ENCODE measurements around the gene SLC7A10. TPM values are rescaled to one million over a fixed set of nuclear protein-coding genes. Genes with fewer than 3 reads are reported as not detected.
"Not testable (repeated sequence)": the region's sequence is repeated elsewhere in the genome, so short reads cannot be mapped to it uniquely, and the experiment has no call there.

SLC7A10 gene
- total RNA-seq, 1 donor from 2014 or later: 9.0 TPM

- no peak for DNase-seq (ENCODE audit: low spot score)
- no peak for ATAC-seq
- intact Hi-C loops (cut with DNase I): no loop called here
These were observed 774 bp downstream of the SLC7A10 start for GRCh38 chr19:33224694-33225457.

- ATAC-seq; DNase-seq (ENCODE audit: low spot score); intact Hi-C loops (cut with DNase I): not testable (repeated sequence)
These were observed 3.4 kb downstream of the SLC7A10 start for GRCh38 chr19:33222255-33222654.

GRCh38 chr19:33221638-33222037 lies 4.0 kb downstream of the SLC7A10 start:
- no peak for DNase-seq (ENCODE audit: low spot score)
- intact Hi-C loops (cut with DNase I): no loop called here
- no peak for ATAC-seq

- ATAC-seq: no peak
- intact Hi-C loops (cut with DNase I): no loop called here
- DNase-seq (ENCODE audit: low spot score): no peak
These were observed 4.9 kb downstream of the SLC7A10 start for GRCh38 chr19:33220735-33221134.

- DNase-seq (ENCODE audit: low spot score) (no peak), ATAC-seq (no peak)
- intact Hi-C loops (cut with DNase I): no loop called here
These were observed 5.5 kb downstream of the SLC7A10 start for GRCh38 chr19:33220115-33220514.

GRCh38 chr19:33219261-33219815 lies 6.3 kb downstream of the SLC7A10 start:
- ATAC-seq (peak; percentile 90), DNase-seq (ENCODE audit: low spot score) (peak; percentile 75)
- intact Hi-C loops (cut with DNase I): no loop called here

GRCh38 chr19:33217881-33218280 lies 7.8 kb downstream of the SLC7A10 start:
- intact Hi-C loops (cut with DNase I): no loop called here
- no peak for ATAC-seq
- DNase-seq (ENCODE audit: low spot score): no peak

- no peak for DNase-seq (ENCODE audit: low spot score)
- no peak for ATAC-seq
- intact Hi-C loops (cut with DNase I): no loop called here
These were observed 9.3 kb downstream of the SLC7A10 start for GRCh38 chr19:33216198-33216830.

GRCh38 chr19:33215438-33216197 lies 10.0 kb downstream of the SLC7A10 start:
- DNase-seq (ENCODE audit: low spot score) (no peak), ATAC-seq (no peak)
- intact Hi-C loops (cut with DNase I): no loop called here

GRCh38 chr19:33214596-33214995 lies 11.1 kb downstream of the SLC7A10 start:
- intact Hi-C loops (cut with DNase I): no loop called here
- ATAC-seq (no peak), DNase-seq (ENCODE audit: low spot score) (no peak)

GRCh38 chr19:33212436-33213172 lies 13.0 kb downstream of the SLC7A10 start:
- intact Hi-C loops (cut with DNase I): no loop called here

GRCh38 chr19:33211794-33212435 lies 13.7 kb downstream of the SLC7A10 start:
- ATAC-seq (no peak), DNase-seq (ENCODE audit: low spot score) (no peak)

More at GRCh38 chr19:33212436-33213172, 13.0 kb downstream of the SLC7A10 start:
- ATAC-seq (no peak), DNase-seq (ENCODE audit: low spot score) (no peak)

GRCh38 chr19:33210266-33210940 lies 15.2 kb downstream of the SLC7A10 start:
- ATAC-seq: no peak
- intact Hi-C loops (cut with DNase I): no loop called here
- DNase-seq (ENCODE audit: low spot score): no peak

More at GRCh38 chr19:33211794-33212435, 13.7 kb downstream of the SLC7A10 start:
- intact Hi-C loops (cut with DNase I): no loop called here

GRCh38 chr19:33209850-33210230 lies 15.8 kb downstream of the SLC7A10 start:
- DNase-seq (ENCODE audit: low spot score); ATAC-seq: not testable (repeated sequence)
- intact Hi-C loops (cut with DNase I): loop anchor here (10.0 kb wide), 1 partner anchor 65 kb away; no protein-coding TSS in a partner anchor

GRCh38 chr19:33208904-33209849 lies 16.5 kb downstream of the SLC7A10 start:
- peak; percentile 79 for ATAC-seq

GRCh38 chr19:33208371-33208895 lies 17.2 kb downstream of the SLC7A10 start:
- peak; percentile 38 for ATAC-seq
- intact Hi-C loops (cut with DNase I): loop anchor here (10.0 kb wide), 1 partner anchor 64 kb away; no protein-coding TSS in a partner anchor
- DNase-seq (ENCODE audit: low spot score): no peak

More at GRCh38 chr19:33208904-33209849, 16.5 kb downstream of the SLC7A10 start:
- intact Hi-C loops (cut with DNase I): loop anchor here (10.0 kb wide), 1 partner anchor 64 kb away; no protein-coding TSS in a partner anchor
- no peak for DNase-seq (ENCODE audit: low spot score)
